H9 (cell line): ENCODE data around the gene KIFC3. TPM values are rescaled to one million over a fixed set of nuclear protein-coding genes. Genes with fewer than 3 reads are reported as not detected.

Experiments used
- DNase-seq: peaks from one replicate; pipeline ENCODE4 v3.0.0-alpha.2; 2017
- H2AFZ ChIP-seq: one replicate; pipeline ENCODE4 v1.6.1; 2013; ENCODE audit warnings: mild to moderate bottlenecking, low read length, control low read depth, moderate library complexity
- H2AK5ac ChIP-seq: 2 replicates; pipeline ENCODE4 v1.6.1; 2013; ENCODE audit warnings: low read length, control low read depth, mixed read lengths; ENCODE audit not compliant: insufficient read length
- H2BK120ac ChIP-seq: one replicate; pipeline ENCODE4 v1.6.1; 2013; ENCODE audit warnings: low read depth, mild to moderate bottlenecking, low read length, control low read depth, inconsistent platforms; ENCODE audit not compliant: poor library complexity, severe bottlenecking
- H2BK12ac ChIP-seq: 2 replicates; pipeline ENCODE4 v1.6.1; 2013; ENCODE audit warnings: low read length, control low read depth, mixed read lengths, low read depth; ENCODE audit not compliant: insufficient read length
- H2BK15ac ChIP-seq: 2 replicates; pipeline ENCODE4 v1.6.1; 2013; ENCODE audit warnings: low read depth, low read length, control low read depth
- H2BK20ac ChIP-seq: one replicate; pipeline ENCODE4 v1.6.1; 2013; ENCODE audit warnings: low read depth, mild to moderate bottlenecking, low read length, control low read depth, inconsistent platforms; ENCODE audit not compliant: poor library complexity, severe bottlenecking
- H2BK5ac ChIP-seq: 2 replicates; pipeline ENCODE4 v1.6.1; 2013; ENCODE audit warnings: low read length, control low read depth, mixed read lengths; ENCODE audit not compliant: insufficient read length
- H3K14ac ChIP-seq: 2 replicates; pipeline ENCODE4 v1.6.1; 2013; ENCODE audit warnings: low read length, control low read depth; ENCODE audit not compliant: insufficient read depth
- H3K18ac ChIP-seq: 2 replicates; pipeline ENCODE4 v1.6.1; 2013; ENCODE audit warnings: low read depth, mild to moderate bottlenecking, mixed read lengths, low read length, control low read depth; ENCODE audit not compliant: insufficient read length
- H3K23ac ChIP-seq: 2 replicates; pipeline ENCODE4 v1.6.1; 2013; ENCODE audit warnings: low read length, control low read depth, mixed read lengths, low read depth; ENCODE audit not compliant: insufficient read length
- H3K23me2 ChIP-seq: 2 replicates; pipeline ENCODE4 v1.6.1; 2013; ENCODE audit warnings: low read depth, mild to moderate bottlenecking, mixed read lengths, low read length, control low read depth; ENCODE audit not compliant: insufficient read length, poor library complexity, severe bottlenecking
- H3K27ac ChIP-seq: 2 replicates; pipeline ENCODE4 v1.5.1; 2013; ENCODE audit warnings: low read length, control low read depth, mixed read lengths, low read depth; ENCODE audit not compliant: insufficient read length
- H3K27me3 ChIP-seq: 2 replicates; pipeline ENCODE4 v1.6.1; 2013; ENCODE audit warnings: low read length, control low read depth, inconsistent platforms; ENCODE audit not compliant: insufficient read depth
- H3K4ac ChIP-seq: 2 replicates; pipeline ENCODE4 v1.6.1; 2013; ENCODE audit warnings: low read depth, mild to moderate bottlenecking, control low read depth, inconsistent platforms, low read length, moderate library complexity
- H3K4me1 ChIP-seq: 2 replicates; pipeline ENCODE4 v1.6.1; 2013; ENCODE audit warnings: low read length, control low read depth, inconsistent platforms; ENCODE audit not compliant: insufficient read depth
- H3K4me2 ChIP-seq: 2 replicates; pipeline ENCODE4 v1.6.1; 2013; ENCODE audit warnings: low read length, control low read depth, mixed read lengths; ENCODE audit not compliant: insufficient read length, insufficient read depth
- H3K56ac ChIP-seq: 2 replicates; pipeline ENCODE4 v1.6.1; 2013; ENCODE audit warnings: low read depth, mild to moderate bottlenecking, mixed read lengths, low read length, control low read depth; ENCODE audit not compliant: insufficient read length
- H3K79me1 ChIP-seq: 2 replicates; pipeline ENCODE4 v1.6.1; 2013; ENCODE audit warnings: low read depth, mild to moderate bottlenecking, moderate library complexity, low read length, control low read depth, inconsistent platforms; ENCODE audit not compliant: insufficient read depth, poor library complexity, severe bottlenecking
- H3K79me2 ChIP-seq: 2 replicates; pipeline ENCODE4 v1.6.1; 2013; ENCODE audit warnings: low read length, control low read depth, inconsistent platforms; ENCODE audit not compliant: insufficient read depth
- H3K9ac ChIP-seq: 2 replicates; pipeline ENCODE4 v1.6.1; 2013; ENCODE audit warnings: low read length, control low read depth, mixed read lengths; ENCODE audit not compliant: insufficient read length; ENCODE audit errors: extremely low read depth
- H3K9me3 ChIP-seq: one replicate; pipeline ENCODE4 v1.6.1; 2013; ENCODE audit warnings: low read depth, low read length, inconsistent platforms; ENCODE audit not compliant: control insufficient read depth
- H3T11ph ChIP-seq: one replicate; pipeline ENCODE4 v1.6.1; 2013; ENCODE audit warnings: mild to moderate bottlenecking, low read length, control low read depth, inconsistent platforms
- H4K20me1 ChIP-seq: one replicate; pipeline ENCODE4 v1.6.1; 2013; ENCODE audit not compliant: control insufficient read depth, insufficient read length, insufficient read depth
- H4K5ac ChIP-seq: 2 replicates; pipeline ENCODE4 v1.6.1; 2013; ENCODE audit warnings: low read depth, mild to moderate bottlenecking, mixed read lengths, low read length, control low read depth; ENCODE audit not compliant: insufficient read length
- H4K8ac ChIP-seq: replicated peaks from 2 replicates; pipeline ENCODE4 v1.6.1; 2013; ENCODE audit warnings: low read length, control low read depth, mixed read lengths, low read depth; ENCODE audit not compliant: insufficient read length
- H4K91ac ChIP-seq: 2 replicates; pipeline ENCODE4 v1.6.1; 2013; ENCODE audit warnings: low read depth, mild to moderate bottlenecking, moderate library complexity, mixed read lengths, low read length, control low read depth; ENCODE audit not compliant: insufficient read length
- H3K27ac Mint-ChIP-seq, 3 experiments: 2 replicates in 2 of 3; 3 replicates in 1 of 3; pipeline ENCODE4 v1.8.0; 2020 to 2021; ENCODE audit warnings: mixed read lengths in 3 of 3, mild to moderate bottlenecking in 1 of 3, moderate library complexity in 1 of 3
- H3K27me3 Mint-ChIP-seq: 2 replicates; pipeline ENCODE4 v1.8.0; 2021; ENCODE audit warnings: low read depth, mild to moderate bottlenecking, moderate library complexity, mixed read lengths
- H3K36me3 Mint-ChIP-seq, 3 experiments: 2 replicates in 2 of 3; 3 replicates in 1 of 3; pipeline ENCODE4 v1.8.0; 2020 to 2021; ENCODE audit warnings: low read depth in 3 of 3, mixed read lengths in 3 of 3; ENCODE audit not compliant: insufficient read depth in 1 of 3
- H3K4me1 Mint-ChIP-seq, 2 experiments: 2 replicates each; pipeline ENCODE4 v1.8.0; 2020; ENCODE audit warnings: mixed read lengths in 2 of 2
- H3K4me3 Mint-ChIP-seq, 2 experiments: 2 replicates in 1 of 2; 3 replicates in 1 of 2; pipeline ENCODE4 v1.8.0; 2020 to 2021; ENCODE audit warnings: mild to moderate bottlenecking in 2 of 2, mixed read lengths in 2 of 2, moderate library complexity in 1 of 2
- H3K9me3 Mint-ChIP-seq, 2 experiments: 2 replicates in 1 of 2; 3 replicates in 1 of 2; pipeline ENCODE4 v1.8.0; 2020; ENCODE audit warnings: mild to moderate bottlenecking in 2 of 2, mixed read lengths in 2 of 2, moderate library complexity in 1 of 2
- CTCF ChIP-seq: fragments of 200-600 bp; sonication (generic); conservative IDR thresholded peaks from 3 replicates; pipeline ENCODE4 v1.8.0; 2021; ENCODE audit warnings: antibody characterized with exemption, mild to moderate bottlenecking
- WGBS: extraction: QIAGEN DNeasy Blood & Tissue Kit; methylation state at CpG from one replicate; pipeline ENCODE4 v1.1.7; 2013; ENCODE audit warnings: missing lambda C conversion rate, low lambda C conversion rate, mixed read lengths; ENCODE audit not compliant: insufficient read length; ENCODE audit errors: extremely low coverage; 5-methylcytosine and 5-hydroxymethylcytosine counted together
- total RNA-seq: library from RNA; stranded (reverse); gene quantifications from 2 replicates; pipeline ENCODE4 v1.2.1, GENCODE V29; 2021

KIFC3 gene
- total RNA-seq, 1 experiment from 2014 or later, result 5.0 TPM

GRCh38 chr16:57742543-57742942 lies 59.7 kb downstream of the KIFC3 start:
- Histone ChIP-seq H3K79me1 (no peaks in the 10 kb centered on the region), H2AFZ (no peak overlapping the region), H3K27ac (no peak overlapping the region), H2BK15ac (no peak overlapping the region), H3K23me2 (no peaks in the 10 kb centered on the region), H4K20me1 (peaks cover 3% of the 10 kb centered on the region), H3K4ac (no peak overlapping the region), H3K18ac (no peak overlapping the region), H3K9ac (no peak overlapping the region), H2AK5ac (no peak overlapping the region), H3K14ac (no peak overlapping the region), H2BK5ac (no peak overlapping the region), H2BK20ac (no peak overlapping the region), H3K56ac (no peak overlapping the region), H3T11ph (no peak overlapping the region), H4K5ac (no peak overlapping the region), H3K4me1 (no peaks in the 10 kb centered on the region), H3K23ac (no peak overlapping the region), H2BK12ac (no peak overlapping the region), H4K8ac (no peak overlapping the region), H4K91ac (no peak overlapping the region), H3K4me2 (no peak overlapping the region), H2BK120ac (no peak overlapping the region), H3K79me2 (no peaks in the 10 kb centered on the region), H3K9me3 (no peaks in the 10 kb centered on the region), H3K27me3 (no peaks in the 10 kb centered on the region)
- no peaks in the 10 kb centered on the region; the same call in 1 of the 2 replicates for H3K27me3 Mint-ChIP-seq
- WGBS, result no CpG with 5 or more reads among the region's 4 CpGs
- DNase-seq, result no peak
- H3K4me3 Mint-ChIP-seq, result no peak overlapping the region
- H3K4me1 Mint-ChIP-seq, result no peaks in the 10 kb centered on the region
- 0 out of 7 replicates have a peak overlapping the region, but pooled peaks of 1 of the 3 experiments have one; percentile 61 for H3K27ac Mint-ChIP-seq
- TF ChIP-seq CTCF, result no peak
- H3K36me3 Mint-ChIP-seq, result peaks cover 5 to 9% (median 7%) of the 10 kb centered on the region in 3 experiments; a peak in 5 of 7 replicates
- no peaks in the 10 kb centered on the region for H3K9me3 Mint-ChIP-seq
